ENCODE measurements around the gene ICAM2.

GRCh38 chr17:64060331-64060730 is 39.9 kb upstream of the ICAM2 start:
- TF ChIP-seq, protein P1, sequence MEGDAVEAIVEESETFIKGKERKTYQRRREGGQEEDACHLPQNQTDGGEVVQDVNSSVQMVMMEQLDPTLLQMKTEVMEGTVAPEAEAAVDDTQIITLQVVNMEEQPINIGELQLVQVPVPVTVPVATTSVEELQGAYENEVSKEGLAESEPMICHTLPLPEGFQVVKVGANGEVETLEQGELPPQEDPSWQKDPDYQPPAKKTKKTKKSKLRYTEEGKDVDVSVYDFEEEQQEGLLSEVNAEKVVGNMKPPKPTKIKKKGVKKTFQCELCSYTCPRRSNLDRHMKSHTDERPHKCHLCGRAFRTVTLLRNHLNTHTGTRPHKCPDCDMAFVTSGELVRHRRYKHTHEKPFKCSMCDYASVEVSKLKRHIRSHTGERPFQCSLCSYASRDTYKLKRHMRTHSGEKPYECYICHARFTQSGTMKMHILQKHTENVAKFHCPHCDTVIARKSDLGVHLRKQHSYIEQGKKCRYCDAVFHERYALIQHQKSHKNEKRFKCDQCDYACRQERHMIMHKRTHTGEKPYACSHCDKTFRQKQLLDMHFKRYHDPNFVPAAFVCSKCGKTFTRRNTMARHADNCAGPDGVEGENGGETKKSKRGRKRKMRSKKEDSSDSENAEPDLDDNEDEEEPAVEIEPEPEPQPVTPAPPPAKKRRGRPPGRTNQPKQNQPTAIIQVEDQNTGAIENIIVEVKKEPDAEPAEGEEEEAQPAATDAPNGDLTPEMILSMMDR (IDR thresholded peaks at IDR 0.05; ENCODE audit: insufficient read depth, low read length, poor library complexity, severe bottlenecking), result no peak
- TF ChIP-seq EZH2phosphoT487 (conservative IDR thresholded peaks at IDR 0.05; ENCODE audit: low read length), result no peak
